DOHH2 (cell line): ENCODE measurements around the gene NRBP1.

Experiments used
- EZH2phosphoT487 ChIP-seq: fragments of 200-600 bp; sonication (generic); IDR thresholded peaks from 2 replicates; pipeline ENCODE4 v1.6.1; 2017; ENCODE audit warnings: borderline replicate concordance, mild to moderate bottlenecking, antibody characterized with exemption, low read length, moderate library complexity, mixed read lengths
- TF ChIP-seq, protein P1 (sequence below): fragments of 200-600 bp; sonication (generic); IDR thresholded peaks from one replicate; pipeline ENCODE4 v1.5.1; 2014; ENCODE audit warnings: antibody characterized with exemption, mild to moderate bottlenecking, low read depth, low read length; ENCODE audit not compliant: poor library complexity, severe bottlenecking

DNA sequence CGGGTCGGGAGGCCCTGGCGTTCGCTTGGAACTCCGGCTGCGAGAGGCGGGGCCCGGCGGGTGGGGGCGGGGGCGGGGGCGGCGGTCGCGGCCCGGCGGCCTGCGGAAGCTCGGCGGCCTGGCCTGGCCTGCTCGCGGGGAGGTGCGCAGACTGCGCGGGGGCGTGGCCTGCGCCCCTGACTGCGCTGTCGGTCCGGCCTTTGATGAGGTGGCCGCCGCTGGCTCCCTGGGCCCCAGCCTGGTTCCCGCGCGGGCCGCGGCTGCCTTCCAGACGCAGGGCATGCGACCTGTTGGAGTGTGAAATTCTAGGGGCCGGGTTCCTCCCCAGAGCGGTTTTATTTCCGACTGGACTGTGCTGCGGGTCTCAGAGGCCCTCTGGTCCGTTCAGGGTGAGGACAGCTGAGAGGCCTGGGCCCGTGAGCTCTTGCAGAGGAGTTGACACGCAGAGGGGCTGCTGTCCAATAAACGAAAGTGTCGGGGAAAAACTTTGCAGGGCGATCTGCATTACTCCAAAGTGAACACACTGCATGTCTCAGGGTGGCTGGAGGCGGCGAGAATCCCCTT lies 629 bp downstream of the NRBP1 start:
- TF ChIP-seq, protein P1, sequence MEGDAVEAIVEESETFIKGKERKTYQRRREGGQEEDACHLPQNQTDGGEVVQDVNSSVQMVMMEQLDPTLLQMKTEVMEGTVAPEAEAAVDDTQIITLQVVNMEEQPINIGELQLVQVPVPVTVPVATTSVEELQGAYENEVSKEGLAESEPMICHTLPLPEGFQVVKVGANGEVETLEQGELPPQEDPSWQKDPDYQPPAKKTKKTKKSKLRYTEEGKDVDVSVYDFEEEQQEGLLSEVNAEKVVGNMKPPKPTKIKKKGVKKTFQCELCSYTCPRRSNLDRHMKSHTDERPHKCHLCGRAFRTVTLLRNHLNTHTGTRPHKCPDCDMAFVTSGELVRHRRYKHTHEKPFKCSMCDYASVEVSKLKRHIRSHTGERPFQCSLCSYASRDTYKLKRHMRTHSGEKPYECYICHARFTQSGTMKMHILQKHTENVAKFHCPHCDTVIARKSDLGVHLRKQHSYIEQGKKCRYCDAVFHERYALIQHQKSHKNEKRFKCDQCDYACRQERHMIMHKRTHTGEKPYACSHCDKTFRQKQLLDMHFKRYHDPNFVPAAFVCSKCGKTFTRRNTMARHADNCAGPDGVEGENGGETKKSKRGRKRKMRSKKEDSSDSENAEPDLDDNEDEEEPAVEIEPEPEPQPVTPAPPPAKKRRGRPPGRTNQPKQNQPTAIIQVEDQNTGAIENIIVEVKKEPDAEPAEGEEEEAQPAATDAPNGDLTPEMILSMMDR, result no peak
- no peak for TF ChIP-seq EZH2phosphoT487
